Cardiac fibroblast (primary cell): ENCODE measurements around the gene ITPRIP.

ENCODE experiments used
- DNase-seq, 2 donors: peaks; one replicate each; pipeline versions ENCODE4 v3.0.0 to v3.0.0-alpha.2; 2010; ENCODE audit warnings: low read depth in 2 of 2
- H3K4me3 ChIP-seq, 2 donors: replicated peaks in 1 of 2; 1 replicate in 1 of 2; 2 replicates in 1 of 2; pipeline ENCODE4 v1.5.1; 2011; ENCODE audit warnings: low read depth in 2 of 2, low read length in 2 of 2, mild to moderate bottlenecking in 2 of 2, moderate library complexity in 1 of 2
- CTCF ChIP-seq: IDR thresholded peaks from one replicate; pipeline ENCODE4 v1.5.1; 2011; ENCODE audit warnings: low read depth, mild to moderate bottlenecking, low read length, inconsistent platforms

Gene ITPRIP

GRCh38 chr10:104371753-104372152 is 33.5 kb upstream of the ITPRIP start:
- no peak for TF ChIP-seq CTCF
- H3K4me3 ChIP-seq, result no peak overlapping the region
- no peak for DNase-seq

- no peak for DNase-seq
- no peak overlapping the region for H3K4me3 ChIP-seq
- TF ChIP-seq CTCF, result no peak
Measured at GRCh38 chr10:104368381-104368780, 30.1 kb upstream of the ITPRIP start.

GRCh38 chr10:104367904-104368303 is 29.6 kb upstream of the ITPRIP start:
- DNase-seq, result no peak
- TF ChIP-seq CTCF, result no peak
- H3K4me3 ChIP-seq, result no peak overlapping the region

DNA sequence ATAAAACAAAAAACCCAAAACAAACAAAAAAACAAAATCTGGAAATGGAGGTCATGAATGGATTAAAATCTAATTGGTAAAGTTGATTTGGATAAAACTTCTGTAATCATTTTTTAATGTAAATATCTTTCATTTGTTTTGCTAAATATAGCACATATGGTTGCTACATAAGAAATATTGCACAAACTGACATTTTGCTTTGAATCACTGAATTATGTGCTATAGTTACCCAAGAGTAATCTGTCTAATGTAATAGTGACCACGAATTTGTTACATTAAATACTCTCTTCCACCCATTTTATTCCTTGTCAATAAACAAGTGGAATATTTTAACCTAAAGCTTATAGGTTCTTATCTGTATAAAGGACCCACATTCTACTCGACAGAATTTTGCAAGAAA is 21.5 kb upstream of the ITPRIP start:
- no peak for TF ChIP-seq CTCF
- DNase-seq, result no peak
- H3K4me3 ChIP-seq, result no peak overlapping the region

DNA sequence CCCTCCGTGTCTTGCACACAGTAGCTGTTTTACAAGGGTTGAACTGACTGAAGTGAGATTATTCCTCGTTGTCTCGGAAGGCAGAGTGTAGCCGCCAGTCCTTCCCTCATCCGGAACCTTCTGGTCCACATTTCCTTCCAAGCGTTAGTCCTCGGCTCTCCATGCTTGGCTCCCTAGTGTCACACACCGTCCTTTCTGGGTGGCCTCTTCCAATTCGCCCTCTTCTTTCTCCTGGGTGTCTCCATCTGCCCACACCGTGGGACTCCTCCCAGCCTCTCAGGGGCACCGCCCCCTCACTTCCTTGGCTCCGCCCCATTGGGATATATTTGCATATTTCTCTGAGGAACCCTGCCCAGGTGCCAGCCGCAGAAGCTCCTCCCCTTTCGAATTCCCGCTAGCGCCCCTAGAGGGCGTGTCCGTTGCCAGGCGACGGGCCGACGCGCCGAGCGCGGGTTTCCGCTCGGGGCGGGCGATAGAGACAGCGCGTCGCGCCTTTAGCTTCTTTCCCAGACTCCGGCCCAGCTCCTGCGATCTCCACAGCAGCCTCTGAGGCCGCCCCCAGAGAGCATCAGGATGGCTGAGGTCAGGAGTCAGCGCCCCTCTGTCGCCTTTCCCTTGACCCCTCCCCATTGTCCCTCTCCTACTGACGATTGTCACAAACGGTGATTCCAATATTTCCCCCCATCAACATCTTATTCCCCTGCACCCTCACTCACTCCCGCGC is 15.2 kb upstream of the ITPRIP start, which contains the start of gene CFAP58:
Gene CFAP58, plus strand, starts transcription at position 509 of the 724 bp plus-strand sequence. Its CDS starts 65 bp downstream, at position 574.
- peak within 1 kb of the TSS; percentile 45 to 61 for H3K4me3 ChIP-seq
- DNase-seq, result peak; percentile 92 to 94
- peak; percentile 59 for TF ChIP-seq CTCF

DNA sequence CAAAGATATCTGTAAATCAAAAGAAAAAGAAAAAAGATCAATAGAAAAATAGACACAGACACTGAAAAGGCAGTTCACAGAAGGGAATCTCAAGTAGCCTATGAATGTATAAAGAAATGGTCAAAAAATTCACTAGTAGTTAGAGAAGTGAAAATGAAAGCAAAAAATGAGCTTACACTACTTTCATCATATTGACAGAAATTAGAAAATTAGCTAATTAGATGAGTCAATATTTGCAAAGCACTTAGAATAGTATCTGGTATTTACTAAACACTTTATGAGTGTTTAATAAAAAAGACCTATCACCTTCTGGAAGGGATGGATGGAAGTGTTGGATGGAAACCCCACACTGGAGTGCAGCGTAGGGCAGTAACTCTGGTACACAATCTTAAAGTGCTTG is 13.7 kb upstream of the ITPRIP start:
- no peak overlapping the region for H3K4me3 ChIP-seq
- peak in 1 of 2 donors; percentile 1 for DNase-seq
- TF ChIP-seq CTCF, result no peak

DNA sequence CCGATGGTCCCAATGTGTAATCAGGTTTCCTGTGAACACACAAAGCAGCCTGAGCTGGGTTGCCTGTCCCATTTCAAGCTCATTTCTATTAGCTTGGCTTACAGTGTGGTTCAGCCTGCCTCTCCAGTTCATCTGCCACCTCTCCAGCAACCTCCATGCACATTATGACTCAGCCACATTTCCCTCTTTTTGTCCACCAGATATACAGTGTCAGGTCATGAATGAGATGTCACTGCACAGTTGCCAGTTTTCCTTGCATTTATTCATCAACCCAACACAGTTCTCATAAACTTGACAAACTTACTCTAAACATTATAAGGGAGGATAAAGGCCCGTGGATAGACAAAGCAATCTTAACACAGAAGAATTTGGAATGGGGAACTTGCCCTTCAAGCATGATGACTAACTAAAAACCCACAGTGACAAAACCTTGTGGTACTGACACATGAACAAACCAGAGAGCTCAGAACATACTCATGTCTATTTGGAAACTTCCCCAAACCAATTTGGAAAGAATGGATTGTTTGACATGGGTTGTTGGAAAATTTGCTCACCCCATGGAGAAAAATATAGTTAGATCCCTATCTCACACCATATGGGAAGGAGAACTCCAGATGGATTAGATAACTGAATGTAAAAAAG is 12.9 kb upstream of the ITPRIP start:
- H3K4me3 ChIP-seq, result no peak overlapping the region
- no peak for TF ChIP-seq CTCF
- DNase-seq, result peak; percentile 39 to 86
